Measurements from ENCODE around the gene CLDN9.

The CLDN9 gene

DNA sequence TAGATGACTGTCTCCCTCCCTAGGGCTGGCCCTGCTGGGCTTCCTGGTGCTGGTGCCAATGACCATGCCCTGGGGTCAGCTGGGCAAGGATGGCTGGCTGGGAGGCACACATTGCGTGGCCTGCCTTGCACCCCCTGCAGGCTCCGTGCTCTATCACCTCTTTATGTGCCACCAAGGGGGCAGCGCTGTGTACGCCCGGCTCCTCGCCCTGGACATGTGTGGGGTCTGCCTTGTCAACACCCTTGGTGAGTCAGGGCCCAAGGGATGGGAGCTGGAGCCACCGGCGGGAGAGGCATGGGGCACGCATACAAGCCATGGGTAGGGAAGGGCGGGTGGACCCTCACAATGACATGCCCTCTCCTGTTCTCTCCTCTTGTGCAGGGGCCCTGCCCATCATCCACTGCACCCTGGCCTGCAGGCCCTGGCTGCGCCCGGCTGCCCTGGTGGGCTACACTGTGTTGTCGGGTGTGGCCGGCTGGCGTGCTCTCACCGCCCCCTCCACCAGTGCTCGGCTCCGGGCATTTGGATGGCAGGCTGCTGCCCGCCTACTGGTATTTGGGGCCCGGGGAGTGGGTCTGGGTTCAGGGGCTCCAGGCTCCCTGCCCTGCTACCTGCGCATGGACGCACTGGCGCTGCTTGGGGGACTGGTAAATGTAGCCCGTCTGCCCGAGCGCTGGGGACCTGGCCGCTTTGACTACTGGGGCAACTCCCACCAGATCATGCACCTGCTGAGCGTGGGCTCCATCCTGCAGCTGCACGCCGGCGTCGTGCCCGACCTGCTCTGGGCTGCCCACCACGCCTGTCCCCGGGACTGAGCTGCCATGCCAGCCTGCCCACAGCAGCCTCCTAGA, 41.4 kb upstream of the CLDN9 start (continued):
- TF ChIP-seq, protein P1, sequence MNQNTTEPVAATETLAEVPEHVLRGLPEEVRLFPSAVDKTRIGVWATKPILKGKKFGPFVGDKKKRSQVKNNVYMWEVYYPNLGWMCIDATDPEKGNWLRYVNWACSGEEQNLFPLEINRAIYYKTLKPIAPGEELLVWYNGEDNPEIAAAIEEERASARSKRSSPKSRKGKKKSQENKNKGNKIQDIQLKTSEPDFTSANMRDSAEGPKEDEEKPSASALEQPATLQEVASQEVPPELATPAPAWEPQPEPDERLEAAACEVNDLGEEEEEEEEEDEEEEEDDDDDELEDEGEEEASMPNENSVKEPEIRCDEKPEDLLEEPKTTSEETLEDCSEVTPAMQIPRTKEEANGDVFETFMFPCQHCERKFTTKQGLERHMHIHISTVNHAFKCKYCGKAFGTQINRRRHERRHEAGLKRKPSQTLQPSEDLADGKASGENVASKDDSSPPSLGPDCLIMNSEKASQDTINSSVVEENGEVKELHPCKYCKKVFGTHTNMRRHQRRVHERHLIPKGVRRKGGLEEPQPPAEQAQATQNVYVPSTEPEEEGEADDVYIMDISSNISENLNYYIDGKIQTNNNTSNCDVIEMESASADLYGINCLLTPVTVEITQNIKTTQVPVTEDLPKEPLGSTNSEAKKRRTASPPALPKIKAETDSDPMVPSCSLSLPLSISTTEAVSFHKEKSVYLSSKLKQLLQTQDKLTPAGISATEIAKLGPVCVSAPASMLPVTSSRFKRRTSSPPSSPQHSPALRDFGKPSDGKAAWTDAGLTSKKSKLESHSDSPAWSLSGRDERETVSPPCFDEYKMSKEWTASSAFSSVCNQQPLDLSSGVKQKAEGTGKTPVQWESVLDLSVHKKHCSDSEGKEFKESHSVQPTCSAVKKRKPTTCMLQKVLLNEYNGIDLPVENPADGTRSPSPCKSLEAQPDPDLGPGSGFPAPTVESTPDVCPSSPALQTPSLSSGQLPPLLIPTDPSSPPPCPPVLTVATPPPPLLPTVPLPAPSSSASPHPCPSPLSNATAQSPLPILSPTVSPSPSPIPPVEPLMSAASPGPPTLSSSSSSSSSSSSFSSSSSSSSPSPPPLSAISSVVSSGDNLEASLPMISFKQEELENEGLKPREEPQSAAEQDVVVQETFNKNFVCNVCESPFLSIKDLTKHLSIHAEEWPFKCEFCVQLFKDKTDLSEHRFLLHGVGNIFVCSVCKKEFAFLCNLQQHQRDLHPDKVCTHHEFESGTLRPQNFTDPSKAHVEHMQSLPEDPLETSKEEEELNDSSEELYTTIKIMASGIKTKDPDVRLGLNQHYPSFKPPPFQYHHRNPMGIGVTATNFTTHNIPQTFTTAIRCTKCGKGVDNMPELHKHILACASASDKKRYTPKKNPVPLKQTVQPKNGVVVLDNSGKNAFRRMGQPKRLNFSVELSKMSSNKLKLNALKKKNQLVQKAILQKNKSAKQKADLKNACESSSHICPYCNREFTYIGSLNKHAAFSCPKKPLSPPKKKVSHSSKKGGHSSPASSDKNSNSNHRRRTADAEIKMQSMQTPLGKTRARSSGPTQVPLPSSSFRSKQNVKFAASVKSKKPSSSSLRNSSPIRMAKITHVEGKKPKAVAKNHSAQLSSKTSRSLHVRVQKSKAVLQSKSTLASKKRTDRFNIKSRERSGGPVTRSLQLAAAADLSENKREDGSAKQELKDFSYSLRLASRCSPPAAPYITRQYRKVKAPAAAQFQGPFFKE (tag by site-specific recombination; IDR thresholded peaks at IDR 0.05; ENCODE audit: borderline replicate concordance): no peak
- TF ChIP-seq ZNF670 (tag by site-specific recombination; IDR thresholded peaks at IDR 0.05; ENCODE audit: low read depth) (no peak), ZNF174 (tag by site-specific recombination; IDR thresholded peaks at IDR 0.05) (no peak), ZNF624 (tag by site-specific recombination; IDR thresholded peaks at IDR 0.05) (no peak), YY1 (tag by site-specific recombination; IDR thresholded peaks at IDR 0.05) (no peak), ZNF426 (tag by site-specific recombination; IDR thresholded peaks at IDR 0.05) (no peak), ZNF155 (tag by site-specific recombination; IDR thresholded peaks at IDR 0.05) (no peak), ZNF843 (tag by site-specific recombination; IDR thresholded peaks at IDR 0.05) (no peak), ZNF623 (tag by site-specific recombination; IDR thresholded peaks at IDR 0.05) (no peak), ZNF785 (tag by site-specific recombination; IDR thresholded peaks at IDR 0.05) (no peak), ZNF626 (tag by site-specific recombination; IDR thresholded peaks at IDR 0.05) (no peak), ZNF133 (tag by site-specific recombination; IDR thresholded peaks at IDR 0.05) (no peak), ZNF660 (tag by site-specific recombination; IDR thresholded peaks at IDR 0.05) (no peak), ZNF701 (tag by site-specific recombination; IDR thresholded peaks at IDR 0.05) (no peak), ZNF132 (tag by site-specific recombination; IDR thresholded peaks at IDR 0.05; ENCODE audit: borderline replicate concordance) (no peak), ZNF184 (tag by site-specific recombination; IDR thresholded peaks at IDR 0.05) (no peak), KLF16 (tag by site-specific recombination; IDR thresholded peaks at IDR 0.05) (no peak), ZNF571 (tag by site-specific recombination; IDR thresholded peaks at IDR 0.05) (no peak), ZNF549 (tag by site-specific recombination; IDR thresholded peaks at IDR 0.05) (no peak), ZFP69B (tag by site-specific recombination; IDR thresholded peaks at IDR 0.05) (no peak), ZNF366 (tag by site-specific recombination; conservative IDR thresholded peaks at IDR 0.05) (no peak), ZNF391 (tag by site-specific recombination; IDR thresholded peaks at IDR 0.05; ENCODE audit: borderline replicate concordance, low read depth) (no peak), ZNF830 (tag by site-specific recombination; IDR thresholded peaks at IDR 0.05; ENCODE audit: low read depth) (no peak)
- TF ChIP-seq, protein P2, sequence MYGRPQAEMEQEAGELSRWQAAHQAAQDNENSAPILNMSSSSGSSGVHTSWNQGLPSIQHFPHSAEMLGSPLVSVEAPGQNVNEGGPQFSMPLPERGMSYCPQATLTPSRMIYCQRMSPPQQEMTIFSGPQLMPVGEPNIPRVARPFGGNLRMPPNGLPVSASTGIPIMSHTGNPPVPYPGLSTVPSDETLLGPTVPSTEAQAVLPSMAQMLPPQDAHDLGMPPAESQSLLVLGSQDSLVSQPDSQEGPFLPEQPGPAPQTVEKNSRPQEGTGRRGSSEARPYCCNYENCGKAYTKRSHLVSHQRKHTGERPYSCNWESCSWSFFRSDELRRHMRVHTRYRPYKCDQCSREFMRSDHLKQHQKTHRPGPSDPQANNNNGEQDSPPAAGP (tag by site-specific recombination; IDR thresholded peaks at IDR 0.05): peak; percentile 93; the same call in 1 of the 2 replicates
- TF ChIP-seq, protein P3, sequence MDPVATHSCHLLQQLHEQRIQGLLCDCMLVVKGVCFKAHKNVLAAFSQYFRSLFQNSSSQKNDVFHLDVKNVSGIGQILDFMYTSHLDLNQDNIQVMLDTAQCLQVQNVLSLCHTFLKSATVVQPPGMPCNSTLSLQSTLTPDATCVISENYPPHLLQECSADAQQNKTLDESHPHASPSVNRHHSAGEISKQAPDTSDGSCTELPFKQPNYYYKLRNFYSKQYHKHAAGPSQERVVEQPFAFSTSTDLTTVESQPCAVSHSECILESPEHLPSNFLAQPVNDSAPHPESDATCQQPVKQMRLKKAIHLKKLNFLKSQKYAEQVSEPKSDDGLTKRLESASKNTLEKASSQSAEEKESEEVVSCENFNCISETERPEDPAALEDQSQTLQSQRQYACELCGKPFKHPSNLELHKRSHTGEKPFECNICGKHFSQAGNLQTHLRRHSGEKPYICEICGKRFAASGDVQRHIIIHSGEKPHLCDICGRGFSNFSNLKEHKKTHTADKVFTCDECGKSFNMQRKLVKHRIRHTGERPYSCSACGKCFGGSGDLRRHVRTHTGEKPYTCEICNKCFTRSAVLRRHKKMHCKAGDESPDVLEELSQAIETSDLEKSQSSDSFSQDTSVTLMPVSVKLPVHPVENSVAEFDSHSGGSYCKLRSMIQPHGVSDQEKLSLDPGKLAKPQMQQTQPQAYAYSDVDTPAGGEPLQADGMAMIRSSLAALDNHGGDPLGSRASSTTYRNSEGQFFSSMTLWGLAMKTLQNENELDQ (tag by site-specific recombination; IDR thresholded peaks at IDR 0.05; ENCODE audit: low read depth): no peak
- TF ChIP-seq, protein P4, sequence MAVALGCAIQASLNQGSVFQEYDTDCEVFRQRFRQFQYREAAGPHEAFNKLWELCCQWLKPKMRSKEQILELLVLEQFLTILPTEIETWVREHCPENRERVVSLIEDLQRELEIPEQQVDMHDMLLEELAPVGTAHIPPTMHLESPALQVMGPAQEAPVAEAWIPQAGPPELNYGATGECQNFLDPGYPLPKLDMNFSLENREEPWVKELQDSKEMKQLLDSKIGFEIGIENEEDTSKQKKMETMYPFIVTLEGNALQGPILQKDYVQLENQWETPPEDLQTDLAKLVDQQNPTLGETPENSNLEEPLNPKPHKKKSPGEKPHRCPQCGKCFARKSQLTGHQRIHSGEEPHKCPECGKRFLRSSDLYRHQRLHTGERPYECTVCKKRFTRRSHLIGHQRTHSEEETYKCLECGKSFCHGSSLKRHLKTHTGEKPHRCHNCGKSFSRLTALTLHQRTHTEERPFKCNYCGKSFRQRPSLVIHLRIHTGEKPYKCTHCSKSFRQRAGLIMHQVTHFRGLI (tag by site-specific recombination; IDR thresholded peaks at IDR 0.05): no peak
- TF ChIP-seq, protein P5, sequence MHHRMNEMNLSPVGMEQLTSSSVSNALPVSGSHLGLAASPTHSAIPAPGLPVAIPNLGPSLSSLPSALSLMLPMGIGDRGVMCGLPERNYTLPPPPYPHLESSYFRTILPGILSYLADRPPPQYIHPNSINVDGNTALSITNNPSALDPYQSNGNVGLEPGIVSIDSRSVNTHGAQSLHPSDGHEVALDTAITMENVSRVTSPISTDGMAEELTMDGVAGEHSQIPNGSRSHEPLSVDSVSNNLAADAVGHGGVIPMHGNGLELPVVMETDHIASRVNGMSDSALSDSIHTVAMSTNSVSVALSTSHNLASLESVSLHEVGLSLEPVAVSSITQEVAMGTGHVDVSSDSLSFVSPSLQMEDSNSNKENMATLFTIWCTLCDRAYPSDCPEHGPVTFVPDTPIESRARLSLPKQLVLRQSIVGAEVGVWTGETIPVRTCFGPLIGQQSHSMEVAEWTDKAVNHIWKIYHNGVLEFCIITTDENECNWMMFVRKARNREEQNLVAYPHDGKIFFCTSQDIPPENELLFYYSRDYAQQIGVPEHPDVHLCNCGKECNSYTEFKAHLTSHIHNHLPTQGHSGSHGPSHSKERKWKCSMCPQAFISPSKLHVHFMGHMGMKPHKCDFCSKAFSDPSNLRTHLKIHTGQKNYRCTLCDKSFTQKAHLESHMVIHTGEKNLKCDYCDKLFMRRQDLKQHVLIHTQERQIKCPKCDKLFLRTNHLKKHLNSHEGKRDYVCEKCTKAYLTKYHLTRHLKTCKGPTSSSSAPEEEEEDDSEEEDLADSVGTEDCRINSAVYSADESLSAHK (tag by site-specific recombination; IDR thresholded peaks at IDR 0.05): no peak

Measured in HEK293 (cell line).